K562 (cell line): Measurements from ENCODE around the gene TMEM63A. TPM values are rescaled to one million over a fixed set of nuclear protein-coding genes. Genes with fewer than 3 reads are reported as not detected.

ENCODE experiments used
- ARID3A ChIP-seq: IDR thresholded peaks from 2 replicates; pipeline ENCODE4 v1.6.1; 2012; ENCODE audit warnings: low read depth, low read length, improper control_type of control experiment, borderline replicate concordance
- ATF3 ChIP-seq, 2 experiments: fragments of 450-650 bp in 1 of 2; sonication (generic) in 1 of 2; formaldehyde crosslinking in 1 of 2; IDR thresholded peaks in 1 of 2; conservative IDR thresholded peaks in 1 of 2; 2 replicates each; pipeline versions ENCODE4 v1.6.1 to v1.8.1; 2016 to 2023; ENCODE audit warnings: mild to moderate bottlenecking in 2 of 2, moderate library complexity in 2 of 2, inconsistent platforms in 1 of 2, missing genetic modification reagents in 1 of 2
- BRD4 ChIP-seq: fragments of 200-600 bp; sonication (generic); IDR thresholded peaks from 2 replicates; pipeline ENCODE4 v1.6.1; 2017; ENCODE audit warnings: inconsistent platforms
- C11orf30 ChIP-seq: fragments of 450-650 bp; IDR thresholded peaks from 2 replicates; pipeline ENCODE4 v1.6.1; 2016; ENCODE audit warnings: low read depth, mild to moderate bottlenecking
- CEBPB ChIP-seq: fragments of 450-650 bp; IDR thresholded peaks from 2 replicates; pipeline ENCODE4 v1.6.1; 2016; ENCODE audit warnings: missing genetic modification characterization, missing compliant biosample characterization
- ETS2 ChIP-seq: IDR thresholded peaks from 2 replicates; pipeline ENCODE4 v1.6.1; 2016; ENCODE audit warnings: borderline replicate concordance, missing genetic modification characterization, mild to moderate bottlenecking, moderate library complexity, missing compliant biosample characterization; ENCODE audit not compliant: poor library complexity, severe bottlenecking
- ILF3 ChIP-seq: fragments of 450-650 bp; IDR thresholded peaks from 2 replicates; pipeline ENCODE4 v1.6.1; 2018; ENCODE audit warnings: antibody characterized with exemption, mild to moderate bottlenecking, moderate library complexity, borderline replicate concordance
- MYBL2 ChIP-seq, 2 experiments: fragments of 450-650 bp in 1 of 2; sonication (generic) in 1 of 2; formaldehyde crosslinking in 1 of 2; IDR thresholded peaks; 2 replicates each; pipeline versions ENCODE4 v1.6.1 to v1.8.1; 2017 to 2022; ENCODE audit warnings: borderline replicate concordance in 1 of 2, inconsistent platforms in 1 of 2, low read depth in 1 of 2, mild to moderate bottlenecking in 1 of 2, missing genetic modification reagents in 1 of 2, moderate library complexity in 1 of 2
- NONO ChIP-seq, 2 experiments: fragments of 200-400 bp in 1 of 2; fragments of 450-650 bp in 1 of 2; formaldehyde crosslinking in 1 of 2; IDR thresholded peaks; 2 replicates each; pipeline ENCODE4 v1.6.1; 2017; ENCODE audit warnings: low read depth in 2 of 2, mild to moderate bottlenecking in 2 of 2, moderate library complexity in 2 of 2, low read length in 1 of 2
- NUFIP1 ChIP-seq: fragments of 450-650 bp; IDR thresholded peaks from 2 replicates; pipeline ENCODE4 v1.6.1; 2018; ENCODE audit not compliant: partially characterized antibody
- POLR2A ChIP-seq: fragments of 450-650 bp; conservative IDR thresholded peaks from 2 replicates; pipeline ENCODE4 v1.6.1; 2016
- PRPF4 ChIP-seq: fragments of 200-400 bp; formaldehyde crosslinking; IDR thresholded peaks from one replicate; pipeline ENCODE4 v1.6.1; 2017; ENCODE audit warnings: low read length, low read depth, mild to moderate bottlenecking; ENCODE audit not compliant: insufficient read depth, poor library complexity, severe bottlenecking
- SPI1 ChIP-seq: IDR thresholded peaks from 2 replicates; pipeline ENCODE4 v1.6.1; 2011; ENCODE audit warnings: low read depth, low read length, control low read depth, borderline replicate concordance
- TGIF2 ChIP-seq: sonication (generic); formaldehyde crosslinking; IDR thresholded peaks from 2 replicates; pipeline ENCODE4 v1.8.1; 2022; ENCODE audit warnings: mild to moderate bottlenecking, missing genetic modification reagents, moderate library complexity
- TRIM28 ChIP-seq: fragments of 450-650 bp; IDR thresholded peaks from 2 replicates; pipeline ENCODE4 v1.6.1; 2017
- ZNF282 ChIP-seq: sonication (generic); formaldehyde crosslinking; IDR thresholded peaks from 2 replicates; pipeline ENCODE4 v1.8.1; 2023; ENCODE audit warnings: missing genetic modification reagents
- ZNF3 ChIP-seq: fragments of 250-450 bp; sonication (Bioruptor Pico); IDR thresholded peaks from 2 replicates; pipeline ENCODE4 v1.5.0; 2021; ENCODE audit warnings: mild to moderate bottlenecking, moderate library complexity
- ZNF316 ChIP-seq: fragments of 450-650 bp; IDR thresholded peaks from 2 replicates; pipeline ENCODE4 v1.6.1; 2016
- ZNF668 ChIP-seq: fragments of 250-450 bp; sonication (Bioruptor Pico); IDR thresholded peaks from 2 replicates; pipeline ENCODE4 v1.8.0; 2022; ENCODE audit warnings: mild to moderate bottlenecking, inconsistent platforms
- ZNF699 ChIP-seq: fragments of 250-450 bp; sonication (Bioruptor Pico); IDR thresholded peaks from 2 replicates; pipeline ENCODE4 v1.8.0; 2021; ENCODE audit warnings: mild to moderate bottlenecking, moderate library complexity; ENCODE audit not compliant: insufficient replicate concordance
- polyA plus RNA-seq, 8 experiments: library from polyadenylated mRNA; depleted of rRNA in 4 of 8; stranded (reverse) in 5 of 8; unstranded in 3 of 8; fragments of >200 nt; fragmentation: Nextera tagmentation in 2 of 8; fragmentation: Illumina TruSeq in 1 of 8; extraction: Ambion mirVana in 2 of 8; extraction: Trizol in 1 of 8; gene quantifications; 2 replicates each; pipeline versions ENCODE4 v1.2.1 to v1.2.3, GENCODE V29; 2011 to 2014; ENCODE audit warnings: inconsistent platforms in 1 of 8, missing spikeins in 1 of 8
- total RNA-seq, 7 experiments: library from RNA; depleted of rRNA in 6 of 7; stranded (reverse); fragments of >200 nt in 6 of 7; fragmentation: Illumina TruSeq in 2 of 7; extraction: Trizol in 2 of 7; gene quantifications; 2 replicates each; pipeline versions ENCODE4 v1.2.1 to v1.2.3, GENCODE V29; 2011 to 2021; ENCODE audit warnings: low replicate concordance in 1 of 7
- TF ChIP-seq, protein P1 (sequence below): fragments of 250-450 bp; sonication (Bioruptor Pico); IDR thresholded peaks from 2 replicates; pipeline ENCODE4 v1.4.0; 2020
- TF ChIP-seq, protein P2 (sequence below): IDR thresholded peaks from 2 replicates; pipeline ENCODE4 v1.6.1; 2011; ENCODE audit warnings: borderline replicate concordance, low read depth, mild to moderate bottlenecking, moderate library complexity, low read length; ENCODE audit not compliant: insufficient read depth, poor library complexity, severe bottlenecking

The TMEM63A gene
- total and polyA plus RNA-seq, 9 of the 15 experiments (the other 6 are each of a cell fraction or from before 2014, with no cell fraction given): 2.0 to 54.6 (median 17.5) TPM

DNA sequence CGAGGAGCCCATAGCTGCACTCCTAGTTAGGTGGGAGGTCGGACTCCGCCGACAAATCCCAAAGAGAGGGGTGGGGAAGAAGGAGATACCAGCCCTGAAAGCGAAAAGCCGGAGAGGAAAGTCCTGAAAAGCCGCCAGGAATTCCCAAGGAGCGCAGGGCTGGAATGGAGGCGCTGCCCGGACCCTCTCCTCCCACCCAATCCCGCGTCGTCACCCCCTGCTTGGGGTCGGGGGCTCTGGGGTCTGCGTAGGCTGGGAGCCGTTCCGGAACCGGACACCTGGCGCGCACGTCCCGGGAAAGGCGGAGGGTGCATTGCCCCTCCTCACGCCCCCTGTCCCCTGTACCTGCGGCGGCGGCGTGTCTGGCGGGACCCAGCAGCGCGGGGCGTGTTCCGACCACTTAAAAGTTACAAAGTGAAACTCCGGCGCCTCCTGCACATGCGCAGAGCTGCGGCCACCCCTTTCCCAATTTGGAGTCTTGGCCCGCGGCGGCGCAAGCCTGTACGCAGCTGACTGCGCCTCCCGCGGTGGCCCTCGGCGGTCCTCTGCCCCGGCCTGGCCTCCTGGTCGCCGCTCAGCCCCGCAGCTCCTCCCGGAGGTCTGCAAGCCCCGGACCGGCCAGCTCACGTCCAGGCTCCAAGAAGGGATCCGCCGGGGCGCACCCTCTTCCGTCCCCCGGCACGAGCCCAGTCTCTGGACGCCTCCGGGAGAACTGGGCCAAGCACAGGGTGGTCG, at the start of gene TMEM63A (continued):
- no peak for TF ChIP-seq ATF3 (IDR thresholded peaks at IDR 0.05)
- 0 out of 2 replicates have a peak, but pooled peaks have one; percentile 32 for TF ChIP-seq ATF3 (CRISPR knock-in tag; conservative IDR thresholded peaks at IDR 0.05)
- no peak for TF ChIP-seq ARID3A
- no peak for TF ChIP-seq ZNF668 (CRISPR knock-in tag)
- TF ChIP-seq, protein P1, sequence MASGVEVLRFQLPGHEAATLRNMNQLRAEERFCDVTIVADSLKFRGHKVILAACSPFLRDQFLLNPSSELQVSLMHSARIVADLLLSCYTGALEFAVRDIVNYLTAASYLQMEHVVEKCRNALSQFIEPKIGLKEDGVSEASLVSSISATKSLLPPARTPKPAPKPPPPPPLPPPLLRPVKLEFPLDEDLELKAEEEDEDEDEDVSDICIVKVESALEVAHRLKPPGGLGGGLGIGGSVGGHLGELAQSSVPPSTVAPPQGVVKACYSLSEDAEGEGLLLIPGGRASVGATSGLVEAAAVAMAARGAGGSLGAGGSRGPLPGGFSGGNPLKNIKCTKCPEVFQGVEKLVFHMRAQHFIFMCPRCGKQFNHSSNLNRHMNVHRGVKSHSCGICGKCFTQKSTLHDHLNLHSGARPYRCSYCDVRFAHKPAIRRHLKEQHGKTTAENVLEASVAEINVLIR (CRISPR knock-in tag): peak; percentile 56; the same call in 1 of the 2 replicates
- peak in 1 of 2 experiments; percentile 59; a peak in 1 of 4 replicates for TF ChIP-seq NONO (IDR thresholded peaks at IDR 0.05; ENCODE audit: low read depth in 2 of 2, low read length in 1 of 2)
- no peak for TF ChIP-seq NUFIP1
- TF ChIP-seq, protein P2, sequence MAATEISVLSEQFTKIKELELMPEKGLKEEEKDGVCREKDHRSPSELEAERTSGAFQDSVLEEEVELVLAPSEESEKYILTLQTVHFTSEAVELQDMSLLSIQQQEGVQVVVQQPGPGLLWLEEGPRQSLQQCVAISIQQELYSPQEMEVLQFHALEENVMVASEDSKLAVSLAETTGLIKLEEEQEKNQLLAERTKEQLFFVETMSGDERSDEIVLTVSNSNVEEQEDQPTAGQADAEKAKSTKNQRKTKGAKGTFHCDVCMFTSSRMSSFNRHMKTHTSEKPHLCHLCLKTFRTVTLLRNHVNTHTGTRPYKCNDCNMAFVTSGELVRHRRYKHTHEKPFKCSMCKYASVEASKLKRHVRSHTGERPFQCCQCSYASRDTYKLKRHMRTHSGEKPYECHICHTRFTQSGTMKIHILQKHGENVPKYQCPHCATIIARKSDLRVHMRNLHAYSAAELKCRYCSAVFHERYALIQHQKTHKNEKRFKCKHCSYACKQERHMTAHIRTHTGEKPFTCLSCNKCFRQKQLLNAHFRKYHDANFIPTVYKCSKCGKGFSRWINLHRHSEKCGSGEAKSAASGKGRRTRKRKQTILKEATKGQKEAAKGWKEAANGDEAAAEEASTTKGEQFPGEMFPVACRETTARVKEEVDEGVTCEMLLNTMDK: peak; percentile 89
- TF ChIP-seq TGIF2 (CRISPR knock-in tag): no peak
- TF ChIP-seq CEBPB: peak; percentile 65
- no peak for TF ChIP-seq ILF3
- no peak for TF ChIP-seq ZNF3 (CRISPR knock-in tag)
- no peak for TF ChIP-seq SPI1
- no peak for TF ChIP-seq MYBL2 (IDR thresholded peaks at IDR 0.05; ENCODE audit: low read depth)
- no peak for TF ChIP-seq MYBL2 (CRISPR knock-in tag; IDR thresholded peaks at IDR 0.05; ENCODE audit: borderline replicate concordance)
- TF ChIP-seq ZNF699: no peak
- peak; percentile 64; the same call in 1 of the 2 replicates for TF ChIP-seq BRD4
- peak; percentile 87 for TF ChIP-seq POLR2A
- no peak for TF ChIP-seq PRPF4
- no peak for TF ChIP-seq C11orf30
- TF ChIP-seq ETS2: no peak
- no peak for TF ChIP-seq TRIM28
- TF ChIP-seq ZNF282 (CRISPR knock-in tag): 0 out of 2 replicates have a peak, but pooled peaks have one; percentile 69
- no peak for TF ChIP-seq ZNF316
